Measurements from ENCODE around the gene RTF1.

Gene RTF1

GRCh38 chr15:41490355-41490754 lies 73.5 kb downstream of the RTF1 start:
- peak; percentile 91 for DNase-seq

GRCh38 chr15:41491889-41492288 lies 75.0 kb downstream of the RTF1 start:
- no peak for DNase-seq

GRCh38 chr15:41492597-41493204 lies 75.8 kb downstream of the RTF1 start:
- no peak for DNase-seq

DNA sequence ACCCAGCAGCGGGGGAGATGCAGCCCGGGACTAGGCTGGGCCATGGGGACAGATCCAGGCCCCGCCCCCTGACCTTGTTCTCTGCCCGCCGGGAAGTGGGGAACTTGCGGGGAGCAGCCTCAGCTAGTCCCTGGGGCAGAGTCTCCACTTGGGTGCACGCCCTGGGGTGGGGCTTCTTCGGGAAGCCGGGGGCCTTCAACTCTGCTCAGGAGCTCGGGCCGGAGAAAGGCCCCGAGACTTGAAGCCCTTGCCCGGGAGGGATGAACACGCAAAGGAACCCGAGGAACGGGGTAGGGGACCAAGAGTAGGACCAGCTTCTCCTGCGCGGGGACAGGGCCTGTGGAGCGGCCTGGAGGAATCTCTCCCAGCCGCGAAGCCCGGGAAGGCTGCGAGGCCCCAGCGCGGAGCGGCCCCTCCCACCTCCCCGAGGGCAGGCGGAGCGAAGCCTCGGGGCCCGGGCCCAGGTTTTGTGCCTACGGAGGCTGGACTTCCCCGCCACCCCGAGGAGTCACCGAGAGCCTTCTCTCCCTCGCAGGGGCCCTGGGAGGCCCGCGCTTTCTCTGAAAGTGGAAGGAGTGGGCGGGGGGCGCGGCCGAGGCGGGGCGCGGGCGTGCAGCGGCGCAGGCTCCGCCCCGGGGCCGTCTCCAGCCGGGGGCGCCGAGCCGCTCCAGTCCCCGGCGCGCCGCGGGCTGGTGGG lies 76.5 kb downstream of the RTF1 start, which contains the start of gene ITPKA:
TSS of gene ITPKA (plus strand) at position 670 of the 697 bp plus-strand sequence. CDS start 54 bp downstream, outside the sequence.
- peak; percentile 85 for DNase-seq

DNA sequence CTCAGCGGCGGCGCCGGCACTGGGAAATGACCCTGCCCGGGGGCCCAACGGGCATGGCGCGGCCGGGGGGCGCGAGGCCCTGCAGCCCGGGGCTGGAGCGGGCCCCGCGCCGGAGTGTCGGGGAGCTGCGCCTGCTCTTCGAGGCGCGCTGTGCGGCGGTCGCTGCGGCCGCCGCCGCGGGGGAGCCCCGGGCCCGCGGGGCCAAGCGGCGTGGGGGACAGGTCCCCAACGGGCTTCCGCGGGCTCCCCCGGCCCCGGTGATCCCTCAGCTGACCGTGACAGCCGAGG lies 77.0 kb downstream of the RTF1 start:
- no peak for DNase-seq

GRCh38 chr15:41494190-41494921 lies 77.5 kb downstream of the RTF1 start:
- no peak for DNase-seq

DNA sequence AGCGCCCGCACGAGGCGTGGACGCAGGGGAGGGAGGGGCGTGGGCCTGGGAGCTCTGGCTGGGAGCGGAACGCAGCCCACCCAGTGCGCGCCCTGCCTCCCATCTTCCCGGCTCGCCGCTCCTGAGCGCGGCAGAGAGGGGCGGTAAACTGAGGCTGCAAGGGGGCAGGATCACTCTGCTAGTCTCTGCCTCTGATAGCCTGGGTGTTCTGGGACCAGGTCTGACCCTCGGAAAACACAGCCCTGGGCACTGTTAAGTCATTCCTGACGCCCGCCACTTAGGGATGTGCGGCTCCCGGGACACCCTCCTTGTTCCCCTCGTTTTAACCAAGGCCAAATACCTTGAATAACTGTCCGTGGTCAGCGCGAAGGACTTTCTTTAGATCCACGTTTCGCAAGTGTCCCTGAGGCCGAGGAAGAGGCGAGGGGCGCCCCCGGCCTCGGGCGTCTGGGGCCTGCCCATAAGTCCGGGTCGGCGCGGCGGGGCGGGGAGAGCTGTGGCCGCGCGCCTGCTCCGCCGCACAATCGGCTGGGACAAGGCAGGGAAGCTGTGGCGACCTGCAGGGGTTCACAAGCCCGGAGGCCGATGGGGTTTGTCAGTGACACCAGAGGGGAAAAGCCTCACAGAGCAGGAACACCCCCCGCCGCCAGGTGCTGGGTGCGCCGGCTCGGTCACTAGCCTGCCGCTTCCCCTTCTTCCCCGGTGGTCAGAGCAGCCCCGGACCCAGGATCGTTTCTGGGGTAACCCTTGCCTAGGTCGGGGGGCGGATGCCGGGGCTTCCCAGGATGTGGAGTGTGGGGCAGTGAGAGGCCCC lies 78.2 kb downstream of the RTF1 start:
- no peak for DNase-seq

- DNase-seq = no peak
Observed at GRCh38 chr15:41495736-41496599, 79.1 kb downstream of the RTF1 start.

- DNase-seq = no peak
Observed at GRCh38 chr15:41498657-41499056, 81.8 kb downstream of the RTF1 start.

DNA sequence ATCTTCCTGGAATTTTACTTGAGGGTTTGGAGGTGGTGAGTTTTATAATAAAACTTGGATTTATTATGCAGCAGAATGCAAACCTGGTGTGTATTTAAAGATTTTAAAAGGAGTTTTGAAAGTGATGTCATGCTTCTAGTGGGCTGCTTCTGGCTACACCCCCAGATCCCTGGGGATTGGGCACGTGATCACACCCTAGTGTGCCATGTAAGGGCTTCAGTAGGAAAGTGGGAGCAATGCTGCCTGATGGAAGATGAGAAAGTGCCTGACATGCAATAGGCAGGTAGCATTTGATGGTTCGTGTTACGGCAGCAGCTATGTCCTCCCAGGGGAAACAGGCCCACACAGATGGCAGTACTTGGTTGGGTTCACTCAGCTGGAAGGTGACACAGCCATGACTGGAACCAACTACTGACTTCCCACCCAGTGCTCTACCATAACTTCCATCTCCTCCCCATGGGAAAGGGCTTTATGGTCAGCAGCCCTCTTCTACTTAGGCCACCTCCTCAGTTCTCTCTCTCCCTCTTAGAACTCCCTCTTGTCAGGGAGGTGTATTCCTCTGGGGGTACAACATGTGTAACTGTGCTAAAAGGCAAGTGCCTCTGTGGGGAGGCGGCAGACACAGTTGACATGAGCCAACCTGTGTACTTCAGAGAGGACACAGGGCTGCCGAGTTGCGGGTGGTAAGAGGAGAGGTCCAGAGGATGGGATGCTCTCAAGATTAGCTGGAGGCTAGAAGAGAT lies 82.4 kb downstream of the RTF1 start:
- DNase-seq = no peak

GRCh38 chr15:41501191-41501917 lies 84.5 kb downstream of the RTF1 start:
- DNase-seq = no peak

DNA sequence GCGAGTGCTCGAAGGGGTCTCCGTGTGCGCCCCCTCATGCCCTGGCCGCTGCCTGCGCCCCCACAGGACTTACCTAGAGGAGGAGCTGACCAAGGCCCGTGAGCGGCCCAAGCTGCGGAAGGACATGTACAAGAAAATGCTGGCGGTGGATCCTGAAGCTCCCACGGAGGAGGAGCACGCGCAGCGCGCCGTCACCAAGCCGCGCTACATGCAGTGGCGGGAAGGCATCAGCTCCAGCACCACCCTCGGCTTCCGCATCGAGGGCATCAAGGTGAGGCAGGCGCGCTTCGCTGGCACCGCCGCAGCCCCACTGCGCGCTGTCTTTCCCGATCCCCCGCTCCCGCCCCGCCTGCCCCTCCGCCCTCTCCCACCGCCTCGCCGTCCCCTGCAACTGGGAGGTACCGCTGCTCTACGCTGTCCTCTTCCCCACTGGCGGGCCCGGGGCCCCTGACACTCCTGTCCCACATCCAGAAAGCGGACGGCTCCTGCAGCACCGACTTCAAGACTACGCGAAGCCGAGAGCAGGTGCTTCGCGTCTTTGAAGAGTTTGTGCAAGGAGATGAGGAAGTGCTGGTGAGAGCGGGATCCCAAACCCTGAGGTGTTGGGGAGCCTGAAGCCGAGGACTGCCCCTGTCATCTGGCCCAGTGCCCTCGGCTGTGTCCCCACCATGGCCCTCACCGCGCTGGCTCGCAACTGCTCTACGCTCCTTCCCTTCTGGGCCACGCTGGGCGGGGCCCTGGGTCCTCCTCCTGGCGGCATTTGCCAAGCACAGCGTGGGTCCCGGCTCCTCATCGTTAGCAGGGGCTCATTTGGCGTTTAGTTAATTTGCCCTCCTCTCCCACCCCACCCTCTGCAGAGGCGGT lies 85.3 kb downstream of the RTF1 start:
- no peak for DNase-seq

- no peak for DNase-seq
Observed at GRCh38 chr15:41502795-41503668, 86.1 kb downstream of the RTF1 start.

DNA sequence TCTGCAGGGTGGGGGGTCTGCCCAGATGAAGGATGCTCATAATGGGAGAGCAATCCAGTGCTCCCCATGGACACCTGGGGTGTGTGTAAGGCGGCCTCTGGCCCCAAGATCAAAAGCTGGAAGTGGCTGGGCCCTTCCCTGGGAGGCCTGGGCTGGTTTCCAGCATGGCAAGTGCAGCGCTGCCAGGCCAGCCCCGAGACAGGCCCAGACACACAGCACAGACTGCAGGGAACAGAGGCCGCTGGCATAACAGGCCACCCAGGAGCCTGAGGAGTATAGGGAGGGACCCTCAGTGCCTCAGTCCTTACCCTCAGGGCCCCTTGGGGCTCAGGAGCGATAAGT lies 86.7 kb downstream of the RTF1 start:
- no peak for DNase-seq

- DNase-seq = no peak
Observed at GRCh38 chr15:41504751-41505492, 88.0 kb downstream of the RTF1 start.

DNA sequence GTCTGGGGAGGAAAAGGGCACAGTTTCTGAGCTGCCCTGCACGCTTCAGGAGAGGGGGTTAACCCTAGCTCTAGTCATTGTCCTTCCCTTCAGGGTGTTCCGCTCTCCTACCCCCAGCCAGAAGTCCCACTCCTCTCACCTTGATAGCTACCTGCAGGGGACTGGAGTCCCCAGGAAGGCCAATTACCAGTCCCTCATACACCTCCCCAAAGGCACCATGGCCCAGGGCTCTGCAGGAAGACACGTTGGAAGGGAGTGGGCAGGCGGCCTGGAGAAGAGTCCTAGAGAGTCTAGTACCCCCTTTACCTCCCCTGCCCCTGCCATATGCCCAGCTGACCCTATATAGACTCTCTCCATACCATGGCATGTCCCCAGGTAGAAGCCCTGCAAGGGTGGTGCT lies 88.9 kb downstream of the RTF1 start:
- no peak for DNase-seq

- no peak for DNase-seq
Observed at GRCh38 chr15:41506796-41507341, 90.0 kb downstream of the RTF1 start.

DNA sequence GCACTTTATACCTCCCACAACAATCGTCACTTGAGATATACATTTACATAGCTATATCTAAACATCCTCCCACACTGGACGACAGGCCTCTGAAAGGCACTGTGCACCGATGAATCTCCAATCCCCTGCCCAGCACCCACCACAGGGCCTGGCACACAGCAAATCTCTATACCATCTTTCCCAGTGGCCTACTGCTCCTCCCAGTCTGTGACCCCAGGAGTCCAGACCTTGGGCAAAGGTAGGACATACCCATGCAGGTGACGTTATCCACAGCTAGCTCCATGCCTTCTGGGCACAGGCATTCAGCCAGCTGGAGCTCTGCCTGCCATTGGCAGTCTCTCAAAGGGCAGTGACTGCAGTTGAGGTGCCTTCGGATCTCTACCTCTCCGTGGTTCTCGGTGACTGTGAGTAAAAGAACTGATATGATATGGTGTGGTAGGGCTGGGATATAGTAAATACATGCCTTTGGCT lies 91.0 kb downstream of the RTF1 start:
- DNase-seq = no peak
